ENCODE results near the gene GRK5.

Gene GRK5

DNA sequence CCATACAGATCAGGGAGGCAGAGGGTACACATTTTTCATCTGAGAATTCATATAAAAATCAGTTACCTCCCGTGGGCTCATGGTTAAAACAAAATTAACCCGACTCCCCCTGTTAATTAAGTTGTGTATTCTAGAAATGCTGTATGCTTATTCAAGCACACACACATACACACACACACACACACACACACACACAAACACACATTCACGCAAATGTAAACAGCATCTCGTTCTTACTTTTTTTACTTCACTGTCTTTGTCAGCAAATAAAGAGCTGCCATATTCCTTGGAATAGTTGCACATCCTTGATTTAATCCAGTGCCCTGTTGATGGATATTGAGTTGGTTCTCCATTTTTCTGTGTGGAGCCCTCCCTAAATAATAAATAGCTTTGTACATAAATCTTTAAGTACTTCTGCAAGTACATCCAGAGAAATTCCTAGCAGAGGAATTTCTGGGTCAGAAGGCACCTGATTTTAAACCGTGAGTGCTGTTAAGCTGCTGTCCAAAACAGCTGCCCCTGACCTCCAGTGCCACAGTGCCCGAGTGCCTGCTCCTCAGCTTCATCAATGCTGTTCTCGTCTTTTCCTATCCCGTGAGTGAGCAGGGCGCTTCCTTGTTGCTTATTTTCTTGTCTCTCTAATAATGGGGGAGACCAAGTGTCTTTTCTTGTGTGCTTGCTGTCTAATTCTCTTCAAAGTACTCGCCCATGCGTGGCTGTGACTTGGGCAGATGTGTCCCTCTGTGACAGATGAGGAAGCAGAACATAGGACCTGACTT, 217.9 kb downstream of the GRK5 start:
- H3K4me3 ChIP-seq (ENCODE audit: low read depth, low read length), result no peak overlapping the region
- TF ChIP-seq, protein P1, sequence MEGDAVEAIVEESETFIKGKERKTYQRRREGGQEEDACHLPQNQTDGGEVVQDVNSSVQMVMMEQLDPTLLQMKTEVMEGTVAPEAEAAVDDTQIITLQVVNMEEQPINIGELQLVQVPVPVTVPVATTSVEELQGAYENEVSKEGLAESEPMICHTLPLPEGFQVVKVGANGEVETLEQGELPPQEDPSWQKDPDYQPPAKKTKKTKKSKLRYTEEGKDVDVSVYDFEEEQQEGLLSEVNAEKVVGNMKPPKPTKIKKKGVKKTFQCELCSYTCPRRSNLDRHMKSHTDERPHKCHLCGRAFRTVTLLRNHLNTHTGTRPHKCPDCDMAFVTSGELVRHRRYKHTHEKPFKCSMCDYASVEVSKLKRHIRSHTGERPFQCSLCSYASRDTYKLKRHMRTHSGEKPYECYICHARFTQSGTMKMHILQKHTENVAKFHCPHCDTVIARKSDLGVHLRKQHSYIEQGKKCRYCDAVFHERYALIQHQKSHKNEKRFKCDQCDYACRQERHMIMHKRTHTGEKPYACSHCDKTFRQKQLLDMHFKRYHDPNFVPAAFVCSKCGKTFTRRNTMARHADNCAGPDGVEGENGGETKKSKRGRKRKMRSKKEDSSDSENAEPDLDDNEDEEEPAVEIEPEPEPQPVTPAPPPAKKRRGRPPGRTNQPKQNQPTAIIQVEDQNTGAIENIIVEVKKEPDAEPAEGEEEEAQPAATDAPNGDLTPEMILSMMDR (IDR thresholded peaks at IDR 0.05; ENCODE audit: low read depth, low read length), result no peak

DNA sequence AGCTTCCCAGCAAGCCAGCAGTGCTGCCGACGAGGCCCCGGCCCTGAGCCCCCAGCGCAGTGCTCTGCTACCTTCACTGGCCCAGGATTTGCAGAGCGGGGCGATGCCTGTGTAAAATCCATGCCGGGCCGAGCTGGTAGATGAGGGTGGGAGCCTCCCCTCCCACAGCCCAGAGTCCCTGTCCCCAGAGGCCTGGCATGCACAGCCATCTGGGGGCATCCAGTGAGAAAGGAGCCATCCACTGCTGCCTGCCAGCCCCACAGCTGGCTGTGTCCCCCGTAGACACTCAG, 218.5 kb downstream of the GRK5 start:
- TF ChIP-seq, protein P1 (IDR thresholded peaks at IDR 0.05; ENCODE audit: low read depth, low read length), result no peak

GRCh38 chr10:119426699-119427098, 219.3 kb downstream of the GRK5 start:
- H3K4me3 ChIP-seq (ENCODE audit: low read depth, low read length), result no peak overlapping the region
- TF ChIP-seq, protein P1 (IDR thresholded peaks at IDR 0.05; ENCODE audit: low read depth, low read length), result no peak

More for the DNA sequence above, 218.5 kb downstream of the GRK5 start:
- H3K4me3 ChIP-seq (ENCODE audit: low read depth, low read length), result no peak overlapping the region

DNA sequence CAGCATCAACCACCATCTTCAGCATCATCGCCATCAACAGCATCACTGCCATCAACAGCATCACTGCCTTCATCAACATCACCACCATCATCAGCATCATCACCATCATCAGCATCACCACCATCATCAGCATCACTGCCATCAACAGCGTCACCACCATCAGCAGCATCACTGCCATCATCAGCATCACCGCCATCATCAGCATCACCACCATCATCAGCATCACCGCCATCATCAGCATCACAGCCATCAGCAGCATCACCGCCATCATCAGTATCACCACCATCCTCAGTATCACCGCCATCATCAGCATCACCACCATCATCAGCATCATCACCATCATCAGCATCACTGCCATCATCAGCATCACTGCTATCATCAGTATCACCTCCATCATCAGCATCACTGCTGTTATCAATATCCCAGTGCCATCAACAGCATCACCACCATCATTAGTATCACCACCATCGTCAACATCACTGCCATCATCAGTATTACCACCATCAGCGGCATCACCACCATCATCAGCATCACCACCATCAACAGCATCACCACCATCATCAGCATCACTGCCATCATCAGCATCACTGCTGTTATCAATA, 220.0 kb downstream of the GRK5 start:
- TF ChIP-seq, protein P1 (IDR thresholded peaks at IDR 0.05; ENCODE audit: low read depth, low read length), result no peak
- H3K4me3 ChIP-seq (ENCODE audit: low read depth, low read length), result no peak overlapping the region

DNA sequence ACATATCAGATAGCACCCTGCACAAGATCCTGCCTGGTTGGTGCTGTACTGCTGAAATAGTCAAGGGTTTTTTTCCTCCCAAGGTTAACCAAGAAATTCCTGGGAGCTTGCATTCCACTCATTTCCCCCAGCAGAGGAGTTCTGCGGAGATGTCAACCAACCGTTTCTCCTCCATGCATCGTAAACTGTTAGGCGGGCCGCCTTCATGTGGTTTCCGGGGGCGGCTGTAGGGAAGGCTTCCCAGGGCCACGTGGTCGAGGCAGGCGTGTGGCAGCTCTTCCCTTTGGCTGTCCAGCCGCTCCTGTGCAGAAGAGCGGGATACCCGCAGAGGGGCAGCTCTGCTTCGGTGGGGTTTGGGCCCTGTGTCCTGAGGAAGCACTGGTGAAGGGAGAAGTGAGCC, 221.4 kb downstream of the GRK5 start:
- H3K4me3 ChIP-seq (ENCODE audit: low read depth, low read length), result no peak overlapping the region
- TF ChIP-seq, protein P1 (IDR thresholded peaks at IDR 0.05; ENCODE audit: low read depth, low read length), result no peak

DNA sequence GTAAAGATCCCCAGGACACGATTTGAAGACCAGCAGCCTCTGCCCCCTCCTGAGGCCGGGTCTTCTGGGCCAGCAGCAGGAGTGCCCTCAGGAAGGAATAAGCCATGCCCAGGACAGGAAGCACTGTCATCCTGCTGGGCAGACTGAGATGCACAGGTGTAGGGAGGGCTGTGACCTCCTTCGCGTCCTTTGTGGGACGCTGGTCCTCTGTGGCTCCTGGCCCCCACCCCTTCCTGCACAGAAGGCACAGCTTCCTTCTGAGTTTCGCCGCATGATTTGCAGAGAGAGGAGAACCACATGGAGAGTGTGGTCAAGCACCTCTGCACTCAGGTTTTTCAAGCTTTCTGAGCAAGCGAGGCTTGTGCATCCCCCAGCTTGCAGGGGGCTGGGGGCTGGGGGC, 222.4 kb downstream of the GRK5 start:
- TF ChIP-seq, protein P1 (IDR thresholded peaks at IDR 0.05; ENCODE audit: low read depth, low read length), result no peak
- H3K4me3 ChIP-seq (ENCODE audit: low read depth, low read length), result no peak overlapping the region

DNA sequence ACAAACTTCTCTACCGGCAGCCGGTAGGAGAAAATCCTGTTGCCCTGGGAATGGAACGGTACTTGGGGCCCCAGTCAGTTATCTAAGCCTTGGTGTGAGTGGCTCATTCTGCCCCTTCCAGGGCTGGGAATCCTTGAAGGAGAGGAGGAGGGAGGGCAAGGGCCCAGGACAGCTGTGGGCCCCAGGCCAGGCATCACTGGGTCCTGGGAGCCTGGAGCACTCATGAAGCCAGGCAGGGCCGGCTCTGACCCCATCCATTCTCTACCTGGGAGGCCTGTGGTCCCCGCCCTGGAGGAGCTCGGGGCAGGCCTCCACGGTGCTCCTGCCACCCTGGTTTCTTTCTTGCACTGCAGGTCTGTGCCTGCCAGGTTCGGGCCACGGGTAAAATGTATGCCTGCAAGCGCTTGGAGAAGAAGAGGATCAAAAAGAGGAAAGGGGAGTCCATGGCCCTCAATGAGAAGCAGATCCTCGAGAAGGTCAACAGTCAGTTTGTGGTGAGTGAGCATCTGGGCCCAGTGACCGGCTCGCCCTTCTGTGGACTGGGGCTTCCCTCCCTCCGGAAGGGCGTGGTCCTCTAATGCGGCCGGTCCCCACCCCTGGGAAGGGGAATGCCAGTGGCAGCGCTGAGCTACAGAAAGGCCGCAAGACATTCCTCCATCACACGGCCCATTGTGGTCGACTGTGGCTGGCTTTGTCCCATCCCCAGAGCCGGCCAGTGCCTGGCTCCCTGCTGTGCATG, 223.8 kb downstream of the GRK5 start:
- TF ChIP-seq, protein P1 (IDR thresholded peaks at IDR 0.05; ENCODE audit: low read depth, low read length), result no peak
- no peak overlapping the region for H3K4me3 ChIP-seq (ENCODE audit: low read depth, low read length)

All from WI38 (cell line).